Stimulated activated CD4-positive, alpha-beta T cell treated with anti-CD3 and anti-CD28 coated beads, Interleukin-1b, Interleukin-23, amount 100 ng/mL, for 4 hours (primary cell): ENCODE results near the gene TNPO3.

Experiments
- DNase-seq, 2 donors: peaks; one replicate each; pipeline ENCODE4 v3.0.0-alpha.2; 2020; ENCODE audit warnings: low read depth in 2 of 2

Gene TNPO3

DNA sequence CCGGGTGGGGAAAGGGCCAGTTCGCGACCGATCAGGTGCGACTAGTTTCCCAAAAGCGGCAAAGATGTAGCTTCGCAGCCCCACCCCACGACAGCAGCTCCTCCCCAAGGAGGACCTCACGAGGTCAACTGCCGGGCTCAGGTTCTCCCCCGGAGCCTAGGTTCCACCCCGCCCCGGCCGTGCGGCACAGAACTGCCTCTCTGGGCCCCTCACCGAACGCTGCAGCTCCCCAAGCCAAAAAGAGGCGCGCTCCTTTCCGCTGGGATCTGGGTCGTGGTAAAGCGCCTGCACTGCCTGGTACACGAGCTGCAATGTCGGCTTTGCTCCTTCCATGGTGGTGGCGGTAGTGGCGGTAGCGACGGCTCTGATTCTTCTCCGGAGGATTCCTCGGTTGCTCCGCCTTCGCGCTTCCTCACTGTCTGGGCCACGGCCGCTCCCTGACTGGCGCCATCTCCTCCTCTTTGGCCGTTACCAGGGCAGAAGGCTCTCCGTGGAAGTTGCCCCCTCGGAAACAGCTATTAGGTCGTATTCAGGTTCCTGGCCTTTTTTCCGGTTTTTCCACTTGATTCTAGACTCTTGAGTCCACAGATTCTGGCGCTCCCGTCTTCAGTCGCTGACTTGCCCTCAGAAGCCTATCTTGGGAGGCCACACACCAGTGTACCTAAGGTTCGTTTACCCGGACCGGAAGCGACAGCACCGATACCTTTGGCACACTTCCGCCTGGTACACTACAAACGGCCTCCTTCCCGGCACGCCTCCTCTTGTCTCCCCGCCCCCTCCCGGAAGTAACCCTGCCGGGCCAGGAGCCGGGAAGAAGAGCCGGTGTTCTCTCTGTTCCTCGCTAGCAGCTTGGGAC lies at the start of gene TNPO3:
Gene TNPO3, minus strand, starts transcription at position 674 of the 856 bp plus-strand sequence. Its CDS starts 341 bp downstream, at position 333.
- DNase-seq: peak; percentile 86 to 88

- DNase-seq: no peak
Measured at GRCh38 chr7:129103561-129104324, 48.8 kb upstream of the TNPO3 start.

GRCh38 chr7:129101746-129102145 lies 46.8 kb upstream of the TNPO3 start:
- DNase-seq: no peak

- DNase-seq: no peak
Measured at GRCh38 chr7:129100827-129101166, 45.9 kb upstream of the TNPO3 start.

DNA sequence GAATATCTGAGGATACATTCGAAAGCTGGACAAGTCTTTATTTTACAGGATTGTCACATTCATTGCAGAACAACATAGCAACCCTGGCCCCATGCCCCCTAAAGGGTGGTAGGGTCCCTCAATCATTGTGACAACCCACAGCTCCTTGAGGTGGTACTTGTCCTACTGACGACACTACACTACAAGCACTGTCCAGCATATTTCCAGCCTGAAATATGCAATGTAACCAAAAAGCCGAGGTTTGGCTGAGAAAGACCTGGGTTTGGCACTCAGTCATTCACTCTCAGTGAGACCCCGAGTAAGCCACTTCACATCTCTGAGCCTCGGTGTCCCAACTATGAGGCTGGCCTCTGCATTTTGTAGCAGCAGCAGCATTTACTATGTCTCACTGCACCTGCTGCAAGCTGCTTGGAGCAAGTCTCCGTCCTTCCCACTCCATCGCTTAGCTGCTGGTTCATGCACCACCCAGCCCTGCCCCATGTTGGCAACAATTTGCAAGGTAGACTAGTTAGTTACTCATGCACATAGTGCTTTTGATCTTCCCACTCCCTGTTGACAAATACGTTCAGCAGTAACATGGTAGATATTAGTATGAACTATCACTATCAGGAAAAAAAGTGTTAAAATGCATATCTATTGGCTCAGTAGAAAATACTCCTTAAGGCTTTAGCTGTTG lies 43.6 kb upstream of the TNPO3 start:
- no peak for DNase-seq

DNA sequence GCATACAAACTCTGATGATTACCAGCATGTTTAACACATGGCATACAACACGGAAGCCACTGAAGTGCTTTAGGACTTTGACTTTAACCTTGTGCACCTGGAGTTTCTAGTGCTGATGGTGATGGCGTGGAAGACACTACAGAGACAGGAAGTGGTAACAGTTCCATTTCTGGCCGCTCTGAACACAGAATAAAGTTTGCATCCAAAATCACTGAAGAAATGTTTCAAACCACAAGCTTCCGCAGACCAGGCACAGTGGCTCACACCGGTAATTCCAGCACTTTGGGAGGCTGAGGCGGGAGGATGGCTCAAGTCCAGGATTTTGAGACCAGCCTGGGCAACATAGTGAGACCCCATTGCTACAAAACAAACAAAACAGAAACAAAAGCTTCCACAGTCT lies 40.3 kb upstream of the TNPO3 start:
- DNase-seq: no peak

- no peak for DNase-seq
Measured at GRCh38 chr7:129094501-129094900, 39.6 kb upstream of the TNPO3 start.

GRCh38 chr7:129093867-129094456 lies 39.1 kb upstream of the TNPO3 start:
- DNase-seq: no peak

DNA sequence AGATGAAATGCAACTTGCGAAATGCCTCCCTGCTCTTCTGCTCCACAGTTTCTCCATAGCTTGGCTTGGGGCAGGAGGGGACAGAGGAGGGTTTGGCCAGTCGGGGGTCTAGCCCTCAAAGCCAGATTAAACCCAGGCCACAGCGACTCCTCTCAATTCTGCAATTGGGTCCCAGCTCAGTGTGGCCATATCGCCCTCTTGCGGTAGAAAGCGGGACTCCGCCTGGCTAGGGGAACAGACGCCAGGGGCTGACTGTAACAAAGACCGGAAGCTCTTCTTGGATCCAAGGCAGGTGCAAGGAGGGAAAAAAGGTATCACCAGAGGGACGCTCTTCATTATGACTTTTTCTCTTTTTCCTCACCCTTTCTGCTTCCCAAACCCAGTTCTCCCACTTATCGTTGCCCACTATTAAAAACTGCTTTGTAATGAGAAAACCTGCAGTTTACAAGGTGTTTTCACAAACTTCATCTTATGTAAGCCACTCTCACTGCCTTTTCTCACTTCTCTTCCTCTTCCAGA lies 36.6 kb upstream of the TNPO3 start:
- DNase-seq: peak; percentile 86 to 88

GRCh38 chr7:129090300-129090907 lies 35.5 kb upstream of the TNPO3 start:
- DNase-seq: no peak

- no peak for DNase-seq
Measured at GRCh38 chr7:129089521-129090212, 34.8 kb upstream of the TNPO3 start.

DNA sequence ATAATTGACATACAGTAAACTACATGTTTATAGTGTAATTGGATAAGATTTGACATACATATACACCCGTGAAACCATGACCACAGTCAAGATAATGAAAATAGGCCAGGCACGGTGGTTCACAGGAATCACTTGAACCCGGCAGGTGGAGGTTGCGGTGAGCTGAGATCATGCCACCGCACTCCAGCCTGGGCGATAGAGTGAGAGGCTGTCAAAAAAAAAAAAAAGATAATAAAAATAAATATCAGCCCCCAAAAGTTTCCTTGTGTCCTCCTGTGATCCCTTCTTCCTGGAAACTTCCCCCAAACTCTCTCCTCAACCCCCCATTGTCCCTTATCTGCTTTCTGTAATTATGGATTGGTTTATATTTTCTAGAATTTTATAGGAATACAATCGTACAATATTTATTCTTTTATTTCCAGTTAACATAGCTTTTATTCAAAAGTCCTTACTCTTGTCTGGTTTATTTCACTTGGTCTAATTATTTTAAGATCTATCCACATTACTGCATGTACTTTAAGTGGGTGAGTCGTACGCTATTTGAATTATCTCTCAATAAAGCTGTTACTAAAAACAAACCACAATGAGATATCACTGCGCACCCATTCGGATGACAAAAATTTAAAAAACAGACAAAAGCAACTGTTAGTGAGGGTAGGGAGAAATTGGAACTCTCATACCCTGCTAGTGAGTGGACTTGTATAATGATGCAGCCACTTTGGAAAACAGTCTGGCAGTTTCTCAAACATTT lies 30.1 kb upstream of the TNPO3 start:
- no peak for DNase-seq

- no peak for DNase-seq
Measured at GRCh38 chr7:129083525-129083924, 28.6 kb upstream of the TNPO3 start.

GRCh38 chr7:129078455-129078854 lies 23.5 kb upstream of the TNPO3 start:
- no peak for DNase-seq

DNA sequence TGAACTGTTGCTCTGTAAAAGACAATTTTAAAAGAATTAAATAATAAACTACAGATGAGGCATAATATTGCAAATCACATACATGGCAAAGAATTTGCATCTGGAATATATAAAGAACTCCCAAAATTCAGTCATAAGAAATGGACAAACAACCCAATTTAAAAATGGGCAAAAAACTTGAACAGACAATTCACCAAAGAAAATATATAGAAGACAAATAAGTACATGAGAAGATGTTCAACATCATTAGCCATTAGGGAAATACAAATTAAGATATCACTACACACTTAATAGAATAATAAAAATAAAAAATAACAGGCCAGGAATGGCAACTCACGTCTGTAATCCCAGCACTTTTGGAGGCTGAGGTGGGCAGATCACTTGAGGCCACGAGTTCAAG lies 22.0 kb upstream of the TNPO3 start:
- no peak for DNase-seq

GRCh38 chr7:129074994-129075393 lies 20.1 kb upstream of the TNPO3 start:
- DNase-seq: no peak

DNA sequence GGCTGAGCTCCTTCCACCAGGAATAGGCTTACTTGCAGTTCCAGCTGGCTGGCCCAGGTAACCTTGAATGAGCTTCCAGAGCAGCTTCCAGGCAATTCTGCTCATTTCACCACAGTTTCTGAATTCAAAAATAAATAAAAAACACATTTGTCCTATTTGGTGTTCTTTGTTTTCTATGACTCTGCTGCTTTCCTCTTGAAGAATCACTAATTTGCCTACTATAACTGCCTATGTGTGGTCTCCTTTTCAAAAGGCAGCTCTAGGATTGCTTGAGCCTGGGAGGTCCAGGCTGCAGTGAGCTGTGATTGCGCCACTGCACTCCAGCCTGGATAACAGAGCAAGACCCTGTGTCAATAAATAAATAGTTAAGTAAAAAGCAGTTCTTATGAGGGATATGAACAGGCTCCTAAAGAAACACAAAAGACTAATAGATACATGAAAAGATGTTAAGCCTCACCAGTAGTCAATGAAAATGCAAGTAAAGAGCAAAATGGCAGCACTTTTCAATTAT lies 19.5 kb upstream of the TNPO3 start:
- DNase-seq: no peak

GRCh38 chr7:129073738-129074137 lies 18.8 kb upstream of the TNPO3 start:
- no peak for DNase-seq

- no peak for DNase-seq
Measured at GRCh38 chr7:129073204-129073603, 18.3 kb upstream of the TNPO3 start.

DNA sequence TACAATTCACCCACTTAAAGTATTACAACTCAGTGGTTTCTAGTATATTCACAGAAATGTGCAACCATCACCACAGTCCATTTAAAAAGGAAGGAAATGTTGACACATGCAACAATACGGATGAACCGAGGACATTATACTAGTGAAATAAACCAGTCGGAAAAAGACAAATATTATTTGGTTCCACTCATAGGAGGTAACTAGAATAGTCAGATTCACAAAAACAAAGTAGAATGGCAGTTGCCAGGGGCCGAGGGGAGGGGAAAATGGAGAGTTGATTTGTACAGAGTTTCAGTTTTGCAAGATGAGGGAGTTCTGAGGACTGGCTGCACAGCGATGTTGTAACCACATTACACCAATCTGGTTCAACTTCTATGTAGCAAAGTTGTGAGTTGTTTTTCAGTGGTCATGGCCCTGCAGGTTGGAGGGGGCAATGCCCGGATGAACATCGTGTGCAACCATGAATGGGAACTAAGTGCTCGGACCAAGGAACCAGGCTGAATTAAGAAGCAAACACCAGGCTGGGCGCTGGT lies 17.6 kb upstream of the TNPO3 start:
- no peak for DNase-seq
